ENCODE results near the gene ANAPC13.

Gene ANAPC13

DNA sequence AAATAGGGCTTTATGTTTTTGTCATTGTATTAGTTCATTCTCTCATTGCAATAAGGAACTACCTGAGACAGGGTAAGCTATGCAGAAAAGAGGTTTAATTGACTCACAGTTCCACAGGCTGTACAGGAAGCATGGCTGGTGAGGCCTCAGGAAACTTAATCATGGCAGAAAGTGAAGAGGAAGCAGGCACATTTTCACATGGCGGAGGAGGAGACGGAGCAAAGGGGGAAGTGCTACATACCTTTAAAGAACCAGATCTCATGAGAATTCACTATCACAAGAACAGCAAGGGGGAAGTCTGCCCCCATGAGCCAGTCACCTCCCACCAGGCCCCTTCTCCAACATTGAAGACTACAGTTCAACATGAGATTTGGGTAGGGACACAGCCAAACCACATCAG, 25.7 kb upstream of the ANAPC13 start:
- no peak overlapping the region for H3K27ac ChIP-seq (ENCODE audit: low read length)
- no peak overlapping the region for H3K4me3 ChIP-seq (ENCODE audit: low read depth in 1 of 2, low read length in 2 of 2)
- H3K27me3 ChIP-seq (ENCODE audit: low read depth, low read length), result no peaks in the 10 kb centered on the region
- H3K36me3 ChIP-seq (ENCODE audit: control insufficient read depth in 1 of 2, insufficient read depth in 2 of 2, low read length in 2 of 2), result peaks cover 16 to 29% of the 10 kb centered on the region in 2 donors
- no peaks in the 10 kb centered on the region for H3K9me3 ChIP-seq (ENCODE audit: control insufficient read depth in 1 of 2, low read length in 2 of 2)
- H3K4me1 ChIP-seq (ENCODE audit: control insufficient read depth in 1 of 2, insufficient read depth in 2 of 2, low read length in 2 of 2), result no peaks in the 10 kb centered on the region

GRCh38 chr3:134505485-134505884, 19.7 kb upstream of the ANAPC13 start:
- Histone ChIP-seq H3K27me3 (ENCODE audit: low read depth, low read length) (no peaks in the 10 kb centered on the region), H3K4me3 (ENCODE audit: low read depth in 1 of 2, low read length in 2 of 2) (no peak overlapping the region), H3K4me1 (ENCODE audit: control insufficient read depth in 1 of 2, insufficient read depth in 2 of 2, low read length in 2 of 2) (no peaks in the 10 kb centered on the region), H3K9me3 (ENCODE audit: control insufficient read depth in 1 of 2, low read length in 2 of 2) (peaks cover 0 to 21% of the 10 kb centered on the region in 2 donors), H3K36me3 (ENCODE audit: control insufficient read depth in 1 of 2, insufficient read depth in 2 of 2, low read length in 2 of 2) (peaks cover 4 to 16% of the 10 kb centered on the region in 2 donors), H3K27ac (ENCODE audit: low read length) (no peak overlapping the region)

DNA sequence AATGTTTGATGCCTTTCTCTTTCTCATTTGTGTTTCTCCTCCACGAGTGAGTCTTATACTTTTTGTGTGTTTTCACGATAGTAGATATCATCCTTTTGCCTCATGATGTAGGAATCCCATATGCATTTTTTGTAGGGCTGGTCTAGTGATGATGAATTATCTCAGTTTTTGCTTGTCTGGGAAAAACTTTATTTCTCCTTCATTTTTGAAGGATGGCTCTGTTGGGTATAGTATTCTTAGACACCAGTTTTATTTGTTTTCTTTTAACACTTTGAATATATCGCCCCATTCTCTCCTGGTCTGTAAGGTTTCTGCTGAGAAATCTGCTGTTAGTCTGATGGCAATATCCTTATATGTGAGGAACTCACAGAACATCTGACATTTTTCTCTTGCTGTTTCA, 18.3 kb upstream of the ANAPC13 start:
- Histone ChIP-seq H3K9me3 (ENCODE audit: control insufficient read depth in 1 of 2, low read length in 2 of 2) (peaks cover 0 to 21% of the 10 kb centered on the region in 2 donors), H3K4me3 (ENCODE audit: low read depth in 1 of 2, low read length in 2 of 2) (no peak overlapping the region), H3K27me3 (ENCODE audit: low read depth, low read length) (no peaks in the 10 kb centered on the region), H3K36me3 (ENCODE audit: control insufficient read depth in 1 of 2, insufficient read depth in 2 of 2, low read length in 2 of 2) (peaks cover 4 to 16% of the 10 kb centered on the region in 2 donors), H3K4me1 (ENCODE audit: control insufficient read depth in 1 of 2, insufficient read depth in 2 of 2, low read length in 2 of 2) (no peaks in the 10 kb centered on the region), H3K27ac (ENCODE audit: low read length) (no peak overlapping the region)

GRCh38 chr3:134503266-134503665, 17.5 kb upstream of the ANAPC13 start:
- peaks cover 0 to 21% of the 10 kb centered on the region in 2 donors for H3K9me3 ChIP-seq (ENCODE audit: control insufficient read depth in 1 of 2, low read length in 2 of 2)
- no peaks in the 10 kb centered on the region for H3K4me1 ChIP-seq (ENCODE audit: control insufficient read depth in 1 of 2, insufficient read depth in 2 of 2, low read length in 2 of 2)
- H3K27me3 ChIP-seq (ENCODE audit: low read depth, low read length), result no peaks in the 10 kb centered on the region
- H3K27ac ChIP-seq (ENCODE audit: low read length), result no peak overlapping the region
- H3K36me3 ChIP-seq (ENCODE audit: control insufficient read depth in 1 of 2, insufficient read depth in 2 of 2, low read length in 2 of 2), result peaks cover 4 to 16% of the 10 kb centered on the region in 2 donors
- no peak overlapping the region for H3K4me3 ChIP-seq (ENCODE audit: low read depth in 1 of 2, low read length in 2 of 2)

GRCh38 chr3:134496471-134497071, 10.8 kb upstream of the ANAPC13 start:
- peaks cover 5 to 20% of the 10 kb centered on the region in 2 donors for H3K36me3 ChIP-seq (ENCODE audit: control insufficient read depth in 1 of 2, insufficient read depth in 2 of 2, low read length in 2 of 2)
- no peak overlapping the region for H3K4me3 ChIP-seq (ENCODE audit: low read depth in 1 of 2, low read length in 2 of 2)
- H3K27me3 ChIP-seq (ENCODE audit: low read depth, low read length), result no peaks in the 10 kb centered on the region
- H3K4me1 ChIP-seq (ENCODE audit: control insufficient read depth in 1 of 2, insufficient read depth in 2 of 2, low read length in 2 of 2), result peaks cover 0 to 3% of the 10 kb centered on the region in 2 donors
- H3K9me3 ChIP-seq (ENCODE audit: control insufficient read depth in 1 of 2, low read length in 2 of 2), result peaks cover 0 to 2% of the 10 kb centered on the region in 2 donors
- H3K27ac ChIP-seq (ENCODE audit: low read length), result no peak overlapping the region

- H3K27ac ChIP-seq (ENCODE audit: low read length), result no peak overlapping the region
- peaks cover 5 to 20% of the 10 kb centered on the region in 2 donors for H3K36me3 ChIP-seq (ENCODE audit: control insufficient read depth in 1 of 2, insufficient read depth in 2 of 2, low read length in 2 of 2)
- no peaks in the 10 kb centered on the region for H3K27me3 ChIP-seq (ENCODE audit: low read depth, low read length)
- no peaks in the 10 kb centered on the region for H3K9me3 ChIP-seq (ENCODE audit: control insufficient read depth in 1 of 2, low read length in 2 of 2)
- peaks cover 0 to 3% of the 10 kb centered on the region in 2 donors for H3K4me1 ChIP-seq (ENCODE audit: control insufficient read depth in 1 of 2, insufficient read depth in 2 of 2, low read length in 2 of 2)
- no peak overlapping the region for H3K4me3 ChIP-seq (ENCODE audit: low read depth in 1 of 2, low read length in 2 of 2)
These were observed 10.2 kb upstream of the ANAPC13 start for GRCh38 chr3:134495980-134496379.

GRCh38 chr3:134494495-134494894, 8.7 kb upstream of the ANAPC13 start:
- peaks cover 0 to 4% of the 10 kb centered on the region in 2 donors for H3K4me1 ChIP-seq (ENCODE audit: control insufficient read depth in 1 of 2, insufficient read depth in 2 of 2, low read length in 2 of 2)
- no peak overlapping the region for H3K4me3 ChIP-seq (ENCODE audit: low read depth in 1 of 2, low read length in 2 of 2)
- no peaks in the 10 kb centered on the region for H3K9me3 ChIP-seq (ENCODE audit: control insufficient read depth in 1 of 2, low read length in 2 of 2)

GRCh38 chr3:134487406-134487805, 1.6 kb upstream of the ANAPC13 start:
- H3K4me3 ChIP-seq (ENCODE audit: low read depth in 1 of 2, low read length in 2 of 2), result peak overlapping the region in 1 of 2 donors; percentile 82
- H3K36me3 ChIP-seq (ENCODE audit: control insufficient read depth in 1 of 2, insufficient read depth in 2 of 2, low read length in 2 of 2), result peaks cover 4 to 11% of the 10 kb centered on the region in 2 donors
- H3K27me3 ChIP-seq (ENCODE audit: low read depth, low read length), result no peaks in the 10 kb centered on the region
- peaks cover 15 to 32% of the 10 kb centered on the region in 2 donors for H3K4me1 ChIP-seq (ENCODE audit: control insufficient read depth in 1 of 2, insufficient read depth in 2 of 2, low read length in 2 of 2)
- H3K27ac ChIP-seq (ENCODE audit: low read length), result peak overlapping the region; percentile 98
- no peaks in the 10 kb centered on the region for H3K9me3 ChIP-seq (ENCODE audit: control insufficient read depth in 1 of 2, low read length in 2 of 2)

More at GRCh38 chr3:134494495-134494894, 8.7 kb upstream of the ANAPC13 start:
- H3K36me3 ChIP-seq (ENCODE audit: control insufficient read depth in 1 of 2, insufficient read depth in 2 of 2, low read length in 2 of 2), result peaks cover 5 to 13% of the 10 kb centered on the region in 2 donors
- no peaks in the 10 kb centered on the region for H3K27me3 ChIP-seq (ENCODE audit: low read depth, low read length)
- no peak overlapping the region for H3K27ac ChIP-seq (ENCODE audit: low read length)

DNA sequence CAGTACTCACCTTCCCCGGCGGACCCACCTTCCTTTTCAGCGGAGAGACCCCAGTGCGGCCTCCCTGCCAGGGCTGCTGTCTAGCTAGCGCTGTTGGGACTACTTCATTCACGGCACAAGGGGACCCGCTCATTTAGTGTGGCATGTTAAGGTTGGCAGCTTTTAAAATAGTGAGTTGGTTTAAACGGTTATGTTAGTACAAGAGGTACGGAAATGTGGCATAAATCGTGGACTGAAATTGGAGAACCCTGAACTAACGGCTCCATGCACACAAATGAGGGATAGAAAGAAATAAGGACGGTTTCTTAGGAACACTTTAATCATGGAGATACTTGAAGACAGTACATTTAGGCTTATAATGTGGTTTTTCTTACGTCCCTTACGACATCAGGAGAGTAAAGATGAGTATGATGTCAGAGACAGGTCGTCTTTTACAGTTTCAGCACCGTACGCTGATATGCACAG, 824 bp upstream of the ANAPC13 start:
- Histone ChIP-seq H3K4me3 (ENCODE audit: low read depth in 1 of 2, low read length in 2 of 2) (peak overlapping the region; percentile 82 to 87), H3K27ac (ENCODE audit: low read length) (peak overlapping the region; percentile 98), H3K9me3 (ENCODE audit: control insufficient read depth in 1 of 2, low read length in 2 of 2) (no peaks in the 10 kb centered on the region), H3K36me3 (ENCODE audit: control insufficient read depth in 1 of 2, insufficient read depth in 2 of 2, low read length in 2 of 2) (peaks cover 7 to 17% of the 10 kb centered on the region in 2 donors), H3K27me3 (ENCODE audit: low read depth, low read length) (no peaks in the 10 kb centered on the region), H3K4me1 (ENCODE audit: control insufficient read depth in 1 of 2, insufficient read depth in 2 of 2, low read length in 2 of 2) (peaks cover 15 to 32% of the 10 kb centered on the region in 2 donors)

DNA sequence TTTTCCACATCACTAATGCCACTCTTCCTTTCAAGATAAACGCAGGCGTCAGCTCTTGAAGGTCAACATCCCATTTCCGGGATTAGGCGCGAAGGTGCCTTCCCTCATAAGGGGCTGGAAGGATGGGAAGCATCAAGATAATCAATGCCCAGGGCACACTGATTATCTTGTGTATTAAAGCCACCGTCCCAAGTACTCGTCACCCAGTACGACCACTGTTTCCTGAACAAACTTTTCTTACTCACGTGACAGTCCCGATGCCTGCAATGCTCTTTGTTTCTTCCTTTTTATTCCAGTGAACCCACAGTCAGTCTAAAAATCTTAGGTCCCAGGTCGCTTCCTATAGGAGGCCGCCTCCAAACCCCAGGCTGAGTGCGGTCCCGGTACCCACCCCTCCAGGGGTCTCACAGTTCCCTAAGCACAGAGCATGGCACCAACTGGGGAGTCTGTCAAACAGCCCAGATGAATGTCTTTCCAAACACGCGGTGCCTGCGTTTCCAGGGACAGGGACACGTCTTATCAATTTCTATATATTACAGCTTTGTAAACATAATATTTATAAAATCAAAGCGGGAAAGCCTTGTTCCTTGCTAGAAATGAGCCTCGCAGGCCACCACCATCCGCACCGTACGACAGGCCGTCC, 589 bp downstream of the ANAPC13 start:
- no peaks in the 10 kb centered on the region for H3K9me3 ChIP-seq (ENCODE audit: control insufficient read depth in 1 of 2, low read length in 2 of 2)
- no peaks in the 10 kb centered on the region for H3K27me3 ChIP-seq (ENCODE audit: low read depth, low read length)
- peaks cover 21 to 31% of the 10 kb centered on the region in 2 donors for H3K36me3 ChIP-seq (ENCODE audit: control insufficient read depth in 1 of 2, insufficient read depth in 2 of 2, low read length in 2 of 2)
- H3K4me1 ChIP-seq (ENCODE audit: control insufficient read depth in 1 of 2, insufficient read depth in 2 of 2, low read length in 2 of 2), result peaks cover 15 to 32% of the 10 kb centered on the region in 2 donors
- peak overlapping the region; percentile 98 for H3K27ac ChIP-seq (ENCODE audit: low read length)
- H3K4me3 ChIP-seq (ENCODE audit: low read depth in 1 of 2, low read length in 2 of 2), result peak overlapping the region; percentile 82 to 87

GRCh38 chr3:134483195-134483900, 2.4 kb downstream of the ANAPC13 start:
- peaks cover 29 to 39% of the 10 kb centered on the region in 2 donors for H3K36me3 ChIP-seq (ENCODE audit: control insufficient read depth in 1 of 2, insufficient read depth in 2 of 2, low read length in 2 of 2)
- no peak overlapping the region for H3K4me3 ChIP-seq (ENCODE audit: low read depth in 1 of 2, low read length in 2 of 2)
- H3K27me3 ChIP-seq (ENCODE audit: low read depth, low read length), result no peaks in the 10 kb centered on the region
- no peaks in the 10 kb centered on the region for H3K9me3 ChIP-seq (ENCODE audit: control insufficient read depth in 1 of 2, low read length in 2 of 2)
- peaks cover 15 to 27% of the 10 kb centered on the region in 2 donors for H3K4me1 ChIP-seq (ENCODE audit: control insufficient read depth in 1 of 2, insufficient read depth in 2 of 2, low read length in 2 of 2)
- peak overlapping the region; percentile 70 for H3K27ac ChIP-seq (ENCODE audit: low read length)

Measured in muscle layer of duodenum (tissue), 2 donors.